CD4-positive, alpha-beta memory T cell (primary cell): ENCODE results near the gene LCN12. TPM values are rescaled to one million over a fixed set of nuclear protein-coding genes. Genes with fewer than 3 reads are reported as not detected.
A peak's percentile ranks its signal among the peaks of the same experiment; 100 is the strongest.

ENCODE experiments used
- CTCF ChIA-PET: fragments of 350-600 bp; sonication (Branson Sonifier 250); formaldehyde crosslinking; loops from one replicate; lab custom pipeline; 2021; ENCODE audit warnings: inconsistent platforms; ENCODE audit not compliant: partially characterized antibody; lab: Charles Lee
- POLR2A ChIA-PET: fragments of 350-600 bp; sonication (Branson Sonifier 250); formaldehyde crosslinking; loops from one replicate; lab custom pipeline; 2021; ENCODE audit not compliant: partially characterized antibody; lab: Charles Lee
- DNase-seq, 5 donors: peaks; one replicate each; pipeline versions ENCODE4 v3.0.0 to v3.0.0-alpha.2; 2020 to 2022; ENCODE audit warnings: mixed read lengths in 1 of 5
- H3K27ac ChIP-seq: one replicate; pipeline ENCODE4 v1.7.0; 2013; ENCODE audit warnings: low read depth, low read length
- H3K27me3 ChIP-seq: 2 replicates; pipeline ENCODE4 v1.7.0; 2013; ENCODE audit warnings: mild to moderate bottlenecking, low read length, moderate library complexity; ENCODE audit not compliant: insufficient read depth
- H3K36me3 ChIP-seq: 2 replicates; pipeline ENCODE4 v1.7.0; 2013; ENCODE audit warnings: mild to moderate bottlenecking, low read length, moderate library complexity; ENCODE audit not compliant: insufficient read depth
- H3K4me1 ChIP-seq: 2 replicates; pipeline ENCODE4 v1.7.0; 2013; ENCODE audit warnings: mild to moderate bottlenecking, low read length, moderate library complexity; ENCODE audit not compliant: insufficient read depth
- H3K4me3 ChIP-seq, 2 donors: one replicate each; pipeline ENCODE4 v1.7.0; 2013; ENCODE audit warnings: low read length in 2 of 2, mild to moderate bottlenecking in 1 of 2
- H3K9me3 ChIP-seq, 2 donors: one replicate each; pipeline ENCODE4 v1.7.0; 2013; ENCODE audit warnings: low read length in 2 of 2, control low read depth in 1 of 2; ENCODE audit not compliant: control insufficient read depth in 1 of 2
- H3K27ac Mint-ChIP-seq, 7 donors: one replicate each; pipeline ENCODE4 v1.8.0; 2020 to 2021; ENCODE audit warnings: mixed read lengths in 7 of 7, mild to moderate bottlenecking in 6 of 7, inconsistent platforms in 3 of 7, moderate library complexity in 3 of 7
- H3K27me3 Mint-ChIP-seq, 2 donors: one replicate each; pipeline ENCODE4 v1.8.0; 2020 to 2021; ENCODE audit warnings: mixed read lengths in 2 of 2
- H3K36me3 Mint-ChIP-seq, 2 donors: one replicate each; pipeline ENCODE4 v1.8.0; 2020 to 2021; ENCODE audit warnings: mixed read lengths in 2 of 2, inconsistent platforms in 1 of 2, mild to moderate bottlenecking in 1 of 2
- H3K4me1 Mint-ChIP-seq, 4 donors: one replicate each; pipeline ENCODE4 v1.8.0; 2020 to 2021; ENCODE audit warnings: mixed read lengths in 4 of 4, mild to moderate bottlenecking in 1 of 4
- H3K4me3 Mint-ChIP-seq, 8 donors: one replicate each; pipeline ENCODE4 v1.8.0; 2020 to 2021; ENCODE audit warnings: mixed read lengths in 8 of 8, mild to moderate bottlenecking in 7 of 8, moderate library complexity in 6 of 8, inconsistent platforms in 3 of 8
- H3K9me3 Mint-ChIP-seq, 8 donors: one replicate each; pipeline ENCODE4 v1.8.0; 2020 to 2021; ENCODE audit warnings: mixed read lengths in 8 of 8, mild to moderate bottlenecking in 5 of 8, inconsistent platforms in 3 of 8, moderate library complexity in 1 of 8
- intact Hi-C: fragments of 100-400 bp; cut with micrococcal nuclease; formaldehyde crosslinking; loops from one replicate; pipeline ENCODE4 v1.15.1; 2023
- polyA plus RNA-seq, 2 donors: library from polyadenylated mRNA; unstranded; fragments of 300-500 nt; fragmentation: Illumina TruSeq; gene quantifications; one replicate each; pipeline ENCODE4 v1.2.3, GENCODE V29; 2021
- total RNA-seq, 2 experiments: library from RNA; stranded (reverse); gene quantifications; one replicate each; pipeline ENCODE4 v1.2.3, GENCODE V29; 2021

Gene LCN12
- total and polyA plus RNA-seq, 4 experiments from 2014 or later: 0.72 to 1.4 TPM; not detected in 2

DNA sequence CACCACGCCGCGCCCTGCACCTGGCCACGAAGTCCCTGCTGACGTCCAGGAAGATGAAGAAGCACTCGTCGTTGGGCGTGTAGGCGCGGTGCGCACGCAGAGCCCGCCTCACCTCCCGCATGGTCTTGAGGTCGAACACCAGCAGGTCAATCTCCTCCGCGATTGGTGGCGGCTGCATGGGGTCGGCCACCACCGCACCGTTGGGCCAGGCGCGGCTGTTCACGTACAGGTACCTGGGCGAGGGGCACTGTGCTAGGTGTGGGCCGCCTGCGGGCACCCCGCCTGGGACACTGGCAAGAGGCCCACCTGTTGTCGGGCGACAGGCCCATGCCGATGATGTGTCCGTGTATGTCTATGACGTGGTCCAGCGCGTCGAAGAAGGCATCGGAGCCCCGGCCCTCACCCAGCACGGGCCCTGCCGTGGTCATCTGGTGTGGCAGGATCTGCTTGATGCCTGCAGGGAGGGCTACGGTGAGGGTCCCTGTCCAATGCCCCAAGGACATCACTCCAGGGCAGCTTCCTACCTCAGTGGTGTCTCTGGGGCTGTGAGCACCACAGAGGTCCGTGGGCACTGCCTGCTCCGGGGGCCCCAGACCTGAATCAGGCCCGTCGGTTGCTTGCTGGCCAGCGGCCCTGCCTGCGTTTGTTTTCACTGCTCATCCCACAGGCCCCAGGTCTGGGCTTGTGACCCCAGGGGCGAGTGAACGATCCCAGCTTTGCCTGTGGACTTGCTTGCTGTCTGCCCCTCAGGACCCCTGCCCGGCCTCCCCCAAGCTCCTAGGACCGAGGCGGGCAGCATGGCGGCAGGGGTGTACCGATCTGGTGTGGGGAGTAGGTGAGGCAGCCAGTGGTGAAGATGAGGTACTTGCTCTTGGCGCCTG lies 10.6 kb upstream of the LCN12 start:
- peaks cover 16 to 19% of the 10 kb centered on the region in 2 donors for H3K36me3 Mint-ChIP-seq
- H3K27ac Mint-ChIP-seq: no peak overlapping the region
- Histone ChIP-seq H3K4me3 (no peak overlapping the region), H3K27ac (no peak overlapping the region), H3K27me3 (no peaks in the 10 kb centered on the region), H3K9me3 (no peaks in the 10 kb centered on the region), H3K4me1 (peaks cover 20% of the 10 kb centered on the region), H3K36me3 (peaks cover 21% of the 10 kb centered on the region)
- peaks cover 0 to 2% (median 0%) of the 10 kb centered on the region in 8 donors for H3K9me3 Mint-ChIP-seq
- no peaks in the 10 kb centered on the region for H3K27me3 Mint-ChIP-seq
- CTCF ChIA-PET: no interaction called here
- intact Hi-C loops: no loop called here
- POLR2A ChIA-PET: interaction anchor here (0.6 to 1.2 kb wide), 3 partner anchors 23 to 99 kb away, joined by 3 to 4 read pairs (median 3); partner anchors contain the start of genes AJM1 and CLIC3
- no peak overlapping the region for H3K4me3 Mint-ChIP-seq
- no peak for DNase-seq
- peaks cover 4 to 18% (median 11%) of the 10 kb centered on the region in 4 donors for H3K4me1 Mint-ChIP-seq

DNA sequence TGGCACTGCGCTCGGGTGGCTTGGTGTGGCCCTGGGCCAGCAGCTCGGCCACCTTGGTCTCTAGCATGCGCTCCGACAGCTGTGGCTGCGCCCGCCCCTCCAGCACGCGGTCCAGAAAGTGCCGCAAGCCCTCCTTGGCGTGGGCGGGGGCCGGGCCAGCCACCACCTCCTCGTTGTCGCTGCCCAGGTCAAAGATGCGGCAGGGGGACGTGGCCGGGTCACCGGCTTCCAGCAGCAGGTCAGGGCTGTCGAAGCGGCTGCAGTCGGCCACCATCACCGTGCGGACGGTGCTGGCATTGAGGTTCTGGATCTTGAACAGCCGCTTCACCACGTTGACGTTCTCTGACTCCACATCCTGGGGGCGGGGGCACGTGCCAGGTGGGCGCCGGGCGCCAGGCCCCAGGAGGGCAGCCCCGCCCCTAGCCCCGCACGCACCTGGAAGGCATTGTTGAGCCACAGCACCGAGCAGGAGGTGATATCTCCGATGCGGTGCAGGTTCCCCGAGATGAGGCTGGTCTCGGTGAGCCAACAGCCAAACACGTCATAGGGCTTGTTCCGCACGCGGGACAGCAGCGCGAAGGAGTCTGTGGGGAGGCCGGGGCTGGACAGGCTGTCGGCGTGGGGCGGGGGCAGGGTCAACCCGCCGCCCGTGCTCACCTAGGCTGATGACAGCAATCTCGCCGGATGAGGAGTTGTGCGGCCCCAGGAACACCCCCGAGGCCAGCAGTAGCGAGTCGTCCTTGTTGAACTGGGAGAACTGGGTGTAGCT lies 9.8 kb upstream of the LCN12 start:
- Histone ChIP-seq H3K27me3 (no peaks in the 10 kb centered on the region), H3K9me3 (no peaks in the 10 kb centered on the region), H3K4me3 (no peak overlapping the region), H3K36me3 (peaks cover 21% of the 10 kb centered on the region), H3K27ac (no peak overlapping the region), H3K4me1 (peaks cover 20% of the 10 kb centered on the region)
- ChIA-PET POLR2A (interaction anchor here (1.2 to 2.2 kb wide), 3 partner anchors 23 to 60 kb away, joined by 3 to 12 read pairs (median 4); partner anchors contain the start of gene CLIC3), CTCF (no interaction called here)
- no peak for DNase-seq
- intact Hi-C loops: no loop called here
- peak overlapping the region in 1 of 7 donors; percentile 66 for H3K27ac Mint-ChIP-seq
- H3K36me3 Mint-ChIP-seq: peaks cover 14 to 19% of the 10 kb centered on the region in 2 donors
- H3K9me3 Mint-ChIP-seq: peaks cover 0 to 2% (median 0%) of the 10 kb centered on the region in 8 donors
- H3K27me3 Mint-ChIP-seq: no peaks in the 10 kb centered on the region
- H3K4me1 Mint-ChIP-seq: peaks cover 3 to 22% (median 11%) of the 10 kb centered on the region in 4 donors
- H3K4me3 Mint-ChIP-seq: peak overlapping the region in 6 of 8 donors; percentile 29 to 61 (median 45)

- POLR2A ChIA-PET: interaction anchor here (1.3 to 4.1 kb wide), 9 partner anchors 17 to 135 kb away, joined by 5 to 37 read pairs (median 13); partner anchors contain the start of genes CLIC3, PAXX and RABL6
- H3K36me3 Mint-ChIP-seq: peaks cover 12 to 19% of the 10 kb centered on the region in 2 donors
- no peak for DNase-seq
- no peak overlapping the region for H3K27ac ChIP-seq
- peak overlapping the region in 1 of 7 donors; percentile 66 for H3K27ac Mint-ChIP-seq
- no peak overlapping the region for H3K4me3 ChIP-seq
- H3K9me3 Mint-ChIP-seq: peaks cover 0 to 2% (median 0%) of the 10 kb centered on the region in 8 donors
- peaks cover 21% of the 10 kb centered on the region for H3K36me3 ChIP-seq
- peaks cover 3 to 22% (median 11%) of the 10 kb centered on the region in 4 donors for H3K4me1 Mint-ChIP-seq
- intact Hi-C loops: no loop called here
- CTCF ChIA-PET: interaction anchor here (1.1 kb wide), 1 partner anchor 151 kb away, joined by 3 read pairs; no protein-coding TSS in a partner anchor
- peak overlapping the region in 6 of 8 donors; percentile 31 to 57 (median 50) for H3K4me3 Mint-ChIP-seq
- no peaks in the 10 kb centered on the region for H3K27me3 Mint-ChIP-seq
- H3K9me3 ChIP-seq: no peaks in the 10 kb centered on the region
- H3K4me1 ChIP-seq: peaks cover 20% of the 10 kb centered on the region
- no peaks in the 10 kb centered on the region for H3K27me3 ChIP-seq
Observed at GRCh38 chr9:136942881-136943230, 9.2 kb upstream of the LCN12 start.

GRCh38 chr9:136943291-136944211 lies 8.5 kb upstream of the LCN12 start:
- Mint-ChIP-seq H3K27ac (peak overlapping the region; percentile 42 to 90 (median 79)), H3K9me3 (peaks cover 0 to under 1% (median 0%) of the 10 kb centered on the region in 8 donors), H3K27me3 (no peaks in the 10 kb centered on the region), H3K4me1 (peaks cover 3 to 22% (median 13%) of the 10 kb centered on the region in 4 donors), H3K36me3 (peaks cover 12 to 17% of the 10 kb centered on the region in 2 donors), H3K4me3 (peak overlapping the region; percentile 75 to 88 (median 84))
- Histone ChIP-seq H3K36me3 (peaks cover 21% of the 10 kb centered on the region), H3K4me3 (peak overlapping the region in 1 of 2 donors; percentile 70), H3K4me1 (peaks cover 20% of the 10 kb centered on the region), H3K27me3 (no peaks in the 10 kb centered on the region), H3K27ac (peak overlapping the region; percentile 59), H3K9me3 (no peaks in the 10 kb centered on the region)
- CTCF ChIA-PET: interaction anchor here (1.1 to 2.6 kb wide), 2 partner anchors 91 to 151 kb away, joined by 3 to 12 read pairs; no protein-coding TSS in a partner anchor
- DNase-seq: peak in 4 of 5 donors; percentile 24 to 36 (median 32)
- intact Hi-C loops: loop anchor here (1.0 to 2.0 kb wide), 9 partner anchors 41 to 153 kb away; partner anchors contain the start of genes AJM1, EDF1, PAXX and PHPT1
- POLR2A ChIA-PET: interaction anchor here (0.8 to 4.1 kb wide), 22 partner anchors 16 to 297 kb away, joined by 3 to 37 read pairs (median 8); partner anchors contain the start of genes AJM1, CLIC3, EDF1 and LCNL1

DNA sequence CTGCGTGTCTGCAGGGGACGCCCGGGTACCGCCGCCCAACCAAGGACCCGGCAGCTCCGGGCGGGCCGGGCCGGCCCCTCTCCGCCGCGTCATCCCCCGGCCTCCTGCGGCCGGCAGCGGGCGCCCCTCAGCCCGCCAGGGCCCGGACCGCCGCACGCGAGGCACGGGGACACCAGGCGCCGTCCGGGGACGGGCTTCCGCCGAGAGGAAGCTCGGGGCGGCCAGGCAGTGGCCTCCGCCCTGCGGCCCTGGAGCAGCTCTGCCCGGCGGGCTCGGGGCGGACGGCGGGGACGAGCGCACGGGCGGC lies 7.9 kb upstream of the LCN12 start:
- intact Hi-C loops: loop anchor here (1.0 to 2.0 kb wide), 9 partner anchors 41 to 154 kb away; partner anchors contain the start of genes AJM1, EDF1, PAXX and PHPT1
- no peaks in the 10 kb centered on the region for H3K27me3 Mint-ChIP-seq
- Histone ChIP-seq H3K4me1 (peaks cover 22% of the 10 kb centered on the region), H3K4me3 (peak overlapping the region in 1 of 2 donors; percentile 70), H3K9me3 (no peaks in the 10 kb centered on the region), H3K27ac (peak overlapping the region; percentile 59), H3K36me3 (peaks cover 21% of the 10 kb centered on the region), H3K27me3 (no peaks in the 10 kb centered on the region)
- peak overlapping the region in 5 of 8 donors; percentile 75 to 88 (median 85) for H3K4me3 Mint-ChIP-seq
- DNase-seq: no peak
- POLR2A ChIA-PET: interaction anchor here (0.8 to 4.1 kb wide), 24 partner anchors 16 to 296 kb away, joined by 3 to 37 read pairs (median 8); partner anchors contain the start of genes AJM1, CLIC3, EDF1 and LCNL1
- CTCF ChIA-PET: interaction anchor here (0.6 to 2.6 kb wide), 3 partner anchors 91 to 152 kb away, joined by 3 to 12 read pairs (median 3); partner anchors contain the start of gene AJM1
- H3K27ac Mint-ChIP-seq: peak overlapping the region in 1 of 7 donors; percentile 66
- no peaks in the 10 kb centered on the region for H3K9me3 Mint-ChIP-seq
- peaks cover 3 to 22% (median 9%) of the 10 kb centered on the region in 4 donors for H3K4me1 Mint-ChIP-seq
- H3K36me3 Mint-ChIP-seq: peaks cover 10 to 13% of the 10 kb centered on the region in 2 donors
